Progenitor cell of endocrine pancreas (in vitro differentiated cells): ENCODE measurements around the gene DHCR24. TPM values are rescaled to one million over a fixed set of nuclear protein-coding genes. Genes with fewer than 3 reads are reported as not detected.

Experiments
- DNase-seq: peaks from one replicate; pipeline ENCODE4 v3.0.0; 2021; ENCODE audit warnings: low spot score; ENCODE audit not compliant: unreplicated experiment
- H3K27ac Mint-ChIP-seq: 2 replicates; pipeline ENCODE4 v1.8.0; 2021; ENCODE audit warnings: mild to moderate bottlenecking, moderate library complexity, mixed read lengths
- H3K27me3 Mint-ChIP-seq: 2 replicates; pipeline ENCODE4 v1.8.0; 2021; ENCODE audit warnings: mixed read lengths
- H3K36me3 Mint-ChIP-seq: 2 replicates; pipeline ENCODE4 v1.8.0; 2022; ENCODE audit warnings: mixed read lengths; ENCODE audit not compliant: insufficient read depth
- H3K4me1 Mint-ChIP-seq: 2 replicates; pipeline ENCODE4 v1.8.0; 2021; ENCODE audit warnings: low read depth, mixed read lengths
- H3K4me3 Mint-ChIP-seq: 2 replicates; pipeline ENCODE4 v1.8.0; 2021; ENCODE audit warnings: low read depth, mild to moderate bottlenecking, moderate library complexity, mixed read lengths
- H3K9me3 Mint-ChIP-seq: 2 replicates; pipeline ENCODE4 v1.8.0; 2021; ENCODE audit warnings: low read depth, mixed read lengths
- total RNA-seq: library from RNA; stranded (reverse); gene quantifications from 2 replicates; pipeline ENCODE4 v1.2.1, GENCODE V29; 2021
- TF ChIP-seq, protein P1 (sequence below): fragments of 200-600 bp; sonication (generic); IDR thresholded peaks from one replicate; pipeline ENCODE4 v1.5.0; 2021; ENCODE audit warnings: antibody characterized with exemption, mild to moderate bottlenecking; ENCODE audit not compliant: unreplicated experiment

DHCR24 gene
- total RNA-seq, 1 donor from 2014 or later, result 229 TPM

DNA sequence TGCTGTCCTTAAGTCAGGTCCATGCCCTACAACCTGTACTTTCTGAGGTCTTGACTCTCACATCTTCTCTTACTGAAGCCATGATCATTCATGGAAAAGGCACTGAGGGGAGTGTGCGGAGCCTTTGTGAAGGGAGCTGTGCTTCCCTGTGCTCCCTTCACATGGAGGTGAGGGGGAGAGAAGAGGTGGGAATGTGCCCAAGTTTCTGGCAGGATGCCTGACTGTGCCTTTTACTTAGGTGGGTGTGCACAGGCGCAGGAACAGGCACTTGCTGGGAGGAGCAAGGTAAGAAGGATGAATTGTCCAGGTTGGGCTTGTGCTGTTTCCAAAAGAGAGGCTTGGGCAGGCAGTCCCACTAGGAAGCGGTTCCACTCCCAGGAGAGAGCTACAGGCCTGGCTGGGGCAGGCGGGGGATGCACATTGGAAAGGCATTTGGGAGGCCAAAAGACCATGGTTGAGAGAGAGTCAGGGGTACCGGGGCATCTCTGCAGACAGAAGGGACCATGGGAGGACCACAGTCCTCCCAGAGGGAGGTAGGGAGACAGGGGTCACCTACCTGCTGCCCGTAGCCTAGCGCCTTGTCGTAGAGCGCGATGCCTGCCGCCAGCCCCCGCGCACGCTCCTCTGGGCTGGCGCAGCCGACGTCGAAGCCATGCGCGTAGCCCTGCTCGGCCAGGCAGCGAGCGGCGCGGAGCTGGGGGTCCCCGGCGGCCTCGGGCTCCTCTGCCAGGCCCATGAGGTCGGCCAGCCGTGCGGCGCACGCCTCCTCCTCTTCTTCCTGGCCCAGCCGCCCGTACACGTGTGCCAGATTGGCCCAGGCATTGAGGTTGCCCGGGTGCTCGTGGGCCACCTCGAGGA lies 86.7 kb downstream of the DHCR24 start:
- H3K27ac Mint-ChIP-seq, result no peak overlapping the region
- TF ChIP-seq, protein P1, sequence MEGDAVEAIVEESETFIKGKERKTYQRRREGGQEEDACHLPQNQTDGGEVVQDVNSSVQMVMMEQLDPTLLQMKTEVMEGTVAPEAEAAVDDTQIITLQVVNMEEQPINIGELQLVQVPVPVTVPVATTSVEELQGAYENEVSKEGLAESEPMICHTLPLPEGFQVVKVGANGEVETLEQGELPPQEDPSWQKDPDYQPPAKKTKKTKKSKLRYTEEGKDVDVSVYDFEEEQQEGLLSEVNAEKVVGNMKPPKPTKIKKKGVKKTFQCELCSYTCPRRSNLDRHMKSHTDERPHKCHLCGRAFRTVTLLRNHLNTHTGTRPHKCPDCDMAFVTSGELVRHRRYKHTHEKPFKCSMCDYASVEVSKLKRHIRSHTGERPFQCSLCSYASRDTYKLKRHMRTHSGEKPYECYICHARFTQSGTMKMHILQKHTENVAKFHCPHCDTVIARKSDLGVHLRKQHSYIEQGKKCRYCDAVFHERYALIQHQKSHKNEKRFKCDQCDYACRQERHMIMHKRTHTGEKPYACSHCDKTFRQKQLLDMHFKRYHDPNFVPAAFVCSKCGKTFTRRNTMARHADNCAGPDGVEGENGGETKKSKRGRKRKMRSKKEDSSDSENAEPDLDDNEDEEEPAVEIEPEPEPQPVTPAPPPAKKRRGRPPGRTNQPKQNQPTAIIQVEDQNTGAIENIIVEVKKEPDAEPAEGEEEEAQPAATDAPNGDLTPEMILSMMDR, result no peak
- peak overlapping the region; percentile 56 for H3K4me3 Mint-ChIP-seq
- H3K27me3 Mint-ChIP-seq, result peaks cover 26% of the 10 kb centered on the region
- H3K9me3 Mint-ChIP-seq, result no peaks in the 10 kb centered on the region
- DNase-seq, result no peak
- H3K4me1 Mint-ChIP-seq, result no peaks in the 10 kb centered on the region
- H3K36me3 Mint-ChIP-seq, result no peaks in the 10 kb centered on the region

Other genes with a start within 250 kb of the DHCR24 start
- 0.29 and 0.50 TPM in 2 replicates for gene MROH7, start 245.4 kb downstream of the DHCR24 start, total RNA-seq
- 22.6 and 24.0 TPM in 2 replicates for gene TTC4, start 171.3 kb downstream of the DHCR24 start, total RNA-seq
- gene PARS2, start 122.7 kb downstream of the DHCR24 start, total RNA-seq, result 9.1 and 11.0 TPM in 2 replicates
- gene TTC22, start 85.9 kb downstream of the DHCR24 start, total RNA-seq, result 2.4 TPM in 2 replicates
- gene TMEM61, start 93.4 kb upstream of the DHCR24 start, total RNA-seq, result 0.53 and 1.3 TPM in 2 replicates
- not detected in 2 replicates for gene BSND, start 111.7 kb upstream of the DHCR24 start, total RNA-seq
- gene PCSK9, start 152.4 kb upstream of the DHCR24 start, total RNA-seq, result 18.7 and 19.5 TPM in 2 replicates